Endothelial cell of umbilical vein (primary cell): ENCODE data around the gene CDH22.

Experiments used
- MYC ChIP-seq: IDR thresholded peaks from one replicate; pipeline ENCODE4 v1.6.1; 2011; ENCODE audit warnings: mild to moderate bottlenecking, low read depth, low read length
- TF ChIP-seq, protein P1 (sequence below), 2 donors: IDR thresholded peaks; 1 replicate in 1 of 2; 2 replicates in 1 of 2; pipeline ENCODE4 v1.5.1; 2011; ENCODE audit warnings: low read length in 2 of 2, mild to moderate bottlenecking in 2 of 2, moderate library complexity in 2 of 2, control low read depth in 1 of 2, inconsistent platforms in 1 of 2, low read depth in 1 of 2; ENCODE audit not compliant: insufficient read depth in 1 of 2; ENCODE audit errors: extremely low read depth in 1 of 2

DNA sequence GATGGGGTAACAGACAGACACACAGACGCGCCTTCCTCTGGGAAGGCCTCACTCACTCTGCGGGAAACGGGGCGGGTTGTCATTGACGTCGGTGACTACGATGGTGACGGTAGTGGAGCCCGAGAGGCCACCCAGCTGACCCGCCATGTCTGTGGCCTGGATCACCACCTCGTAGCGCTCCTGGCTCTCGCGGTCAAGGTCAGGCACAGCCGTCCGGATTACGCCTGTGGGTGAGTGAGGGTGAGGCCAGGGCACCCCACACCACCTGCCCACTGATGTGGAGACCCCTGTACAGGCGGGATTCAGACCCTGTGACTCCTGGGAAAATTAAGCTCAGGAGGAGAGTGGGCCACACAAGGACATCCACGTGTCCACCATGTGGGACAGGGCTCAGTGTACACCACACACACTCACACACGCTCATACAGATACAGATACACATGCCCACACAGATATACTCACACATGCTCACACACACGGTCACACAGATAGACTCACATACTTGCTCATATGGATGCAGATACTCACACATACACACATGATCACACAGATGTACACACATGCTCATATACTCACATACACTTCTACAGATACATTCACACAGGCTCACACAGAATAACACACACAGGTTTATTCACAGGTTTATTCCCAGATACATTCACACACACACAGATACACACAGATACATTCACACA lies 91.4 kb downstream of the CDH22 start:
- TF ChIP-seq, protein P1, sequence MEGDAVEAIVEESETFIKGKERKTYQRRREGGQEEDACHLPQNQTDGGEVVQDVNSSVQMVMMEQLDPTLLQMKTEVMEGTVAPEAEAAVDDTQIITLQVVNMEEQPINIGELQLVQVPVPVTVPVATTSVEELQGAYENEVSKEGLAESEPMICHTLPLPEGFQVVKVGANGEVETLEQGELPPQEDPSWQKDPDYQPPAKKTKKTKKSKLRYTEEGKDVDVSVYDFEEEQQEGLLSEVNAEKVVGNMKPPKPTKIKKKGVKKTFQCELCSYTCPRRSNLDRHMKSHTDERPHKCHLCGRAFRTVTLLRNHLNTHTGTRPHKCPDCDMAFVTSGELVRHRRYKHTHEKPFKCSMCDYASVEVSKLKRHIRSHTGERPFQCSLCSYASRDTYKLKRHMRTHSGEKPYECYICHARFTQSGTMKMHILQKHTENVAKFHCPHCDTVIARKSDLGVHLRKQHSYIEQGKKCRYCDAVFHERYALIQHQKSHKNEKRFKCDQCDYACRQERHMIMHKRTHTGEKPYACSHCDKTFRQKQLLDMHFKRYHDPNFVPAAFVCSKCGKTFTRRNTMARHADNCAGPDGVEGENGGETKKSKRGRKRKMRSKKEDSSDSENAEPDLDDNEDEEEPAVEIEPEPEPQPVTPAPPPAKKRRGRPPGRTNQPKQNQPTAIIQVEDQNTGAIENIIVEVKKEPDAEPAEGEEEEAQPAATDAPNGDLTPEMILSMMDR (IDR thresholded peaks at IDR 0.05; ENCODE audit: extremely low read depth in 1 of 2, insufficient read depth in 1 of 2, low read depth in 1 of 2, low read length in 2 of 2) = no peak
- no peak for TF ChIP-seq MYC
